HG03342 (cell line): ENCODE data around the gene IGSF11.

Experiments
- ATAC-seq: cut with Tn5 transposase; IDR thresholded peaks from one replicate; pipeline ENCODE4 v1.9.1; 2021; ENCODE audit warnings: mild to moderate bottlenecking, moderate library complexity; ENCODE audit not compliant: unreplicated experiment

The IGSF11 gene

GRCh38 chr3:118955914-118956556 is 78.6 kb downstream of the IGSF11 start:
- no peak for ATAC-seq

GRCh38 chr3:118951089-118951488 is 83.6 kb downstream of the IGSF11 start:
- no peak for ATAC-seq

- no peak for ATAC-seq
Observed at GRCh38 chr3:118949113-118949760, 85.4 kb downstream of the IGSF11 start.

- ATAC-seq = no peak
Observed at GRCh38 chr3:118948146-118948545, 86.5 kb downstream of the IGSF11 start.

- no peak for ATAC-seq
Observed at GRCh38 chr3:118946449-118946848, 88.2 kb downstream of the IGSF11 start.

- ATAC-seq = no peak
Observed at GRCh38 chr3:118945834-118946233, 88.8 kb downstream of the IGSF11 start.

- no peak for ATAC-seq
Observed at GRCh38 chr3:118943597-118943996, 91.0 kb downstream of the IGSF11 start.

- no peak for ATAC-seq
Observed at GRCh38 chr3:118942671-118943070, 92.0 kb downstream of the IGSF11 start.

- ATAC-seq = no peak
Observed at GRCh38 chr3:118942195-118942594, 92.5 kb downstream of the IGSF11 start.

- ATAC-seq = no peak
Observed at GRCh38 chr3:118941236-118941635, 93.4 kb downstream of the IGSF11 start.

GRCh38 chr3:118938183-118938961 is 96.3 kb downstream of the IGSF11 start:
- no peak for ATAC-seq

- ATAC-seq = no peak
Observed at GRCh38 chr3:118936811-118937210, 97.8 kb downstream of the IGSF11 start.

GRCh38 chr3:118932822-118933558 is 101.7 kb downstream of the IGSF11 start:
- ATAC-seq = no peak

- ATAC-seq = no peak
Observed at GRCh38 chr3:118931996-118932395, 102.7 kb downstream of the IGSF11 start.

- no peak for ATAC-seq
Observed at GRCh38 chr3:118927449-118927848, 107.2 kb downstream of the IGSF11 start.

GRCh38 chr3:118912188-118912587 is 122.5 kb downstream of the IGSF11 start:
- ATAC-seq = no peak

- ATAC-seq = no peak
Observed at GRCh38 chr3:118910332-118910731, 124.3 kb downstream of the IGSF11 start.

- ATAC-seq = no peak
Observed at GRCh38 chr3:118909763-118910162, 124.9 kb downstream of the IGSF11 start.

- no peak for ATAC-seq
Observed at GRCh38 chr3:118907909-118908308, 126.7 kb downstream of the IGSF11 start.

- ATAC-seq = no peak
Observed at GRCh38 chr3:118900737-118901525, 133.7 kb downstream of the IGSF11 start.
